ENCODE data around the gene NFATC1.

Gene NFATC1

GRCh38 chr18:79389689-79390088 lies 6.0 kb upstream of the NFATC1 start:
- FAIRE-seq: no peak

GRCh38 chr18:79392226-79392625 lies 3.5 kb upstream of the NFATC1 start:
- FAIRE-seq: no peak

- no peak for FAIRE-seq
Measured at GRCh38 chr18:79393181-79393634, 2.5 kb upstream of the NFATC1 start.

- FAIRE-seq: no peak
Measured at GRCh38 chr18:79393635-79394533, 1.8 kb upstream of the NFATC1 start.

GRCh38 chr18:79394534-79395307 lies 1.0 kb upstream of the NFATC1 start:
- no peak for FAIRE-seq

- no peak for FAIRE-seq
Measured at GRCh38 chr18:79395308-79395640, 456 bp upstream of the NFATC1 start.

GRCh38 chr18:79396431-79397246 lies 909 bp downstream of the NFATC1 start:
- FAIRE-seq: no peak

- FAIRE-seq: no peak
Measured at GRCh38 chr18:79397247-79397829, 1.6 kb downstream of the NFATC1 start.

GRCh38 chr18:79397830-79398761 lies 2.4 kb downstream of the NFATC1 start:
- no peak for FAIRE-seq

- FAIRE-seq: no peak
Measured at GRCh38 chr18:79399275-79400081, 3.7 kb downstream of the NFATC1 start.

GRCh38 chr18:79400091-79400590 lies 4.4 kb downstream of the NFATC1 start:
- no peak for FAIRE-seq

- no peak for FAIRE-seq
Measured at GRCh38 chr18:79400591-79401381, 5.1 kb downstream of the NFATC1 start.

GRCh38 chr18:79401494-79402208 lies 5.9 kb downstream of the NFATC1 start:
- no peak for FAIRE-seq

GRCh38 chr18:79402209-79402576 lies 6.5 kb downstream of the NFATC1 start:
- no peak for FAIRE-seq

GRCh38 chr18:79402977-79403722 lies 7.4 kb downstream of the NFATC1 start:
- no peak for FAIRE-seq

GRCh38 chr18:79403723-79404566 lies 8.2 kb downstream of the NFATC1 start:
- FAIRE-seq: no peak

- no peak for FAIRE-seq
Measured at GRCh38 chr18:79404567-79404910, 8.8 kb downstream of the NFATC1 start.
